ENCODE measurements around the gene ZFAND3. TPM values are rescaled to one million over a fixed set of nuclear protein-coding genes. Genes with fewer than 3 reads are reported as not detected.
"Not testable (repeated sequence)": the region's sequence is repeated elsewhere in the genome, so short reads cannot be mapped to it uniquely, and the experiment has no call there.

The ZFAND3 gene
- total RNA-seq, 1 donor from 2014 or later = 131 TPM

GRCh38 chr6:37893257-37893656 lies 73.7 kb downstream of the ZFAND3 start:
- Mint-ChIP-seq H3K4me1 (ENCODE audit: low read depth, unreplicated experiment) (peaks cover 32% of the 10 kb centered on the region), H3K4me3 (ENCODE audit: unreplicated experiment) (no peak overlapping the region), H3K27ac (ENCODE audit: unreplicated experiment) (no peak overlapping the region), H3K9me3 (ENCODE audit: unreplicated experiment) (no peaks in the 10 kb centered on the region), H3K36me3 (ENCODE audit: low read depth, unreplicated experiment) (peaks cover 3% of the 10 kb centered on the region), H3K27me3 (ENCODE audit: low read depth, unreplicated experiment) (no peaks in the 10 kb centered on the region)
- H3K4me2 ChIP-seq (ENCODE audit: low read length) = no peak overlapping the region
- no peak for FAIRE-seq
- no peak for TF ChIP-seq CTCF (IDR thresholded peaks at IDR 0.05; ENCODE audit: insufficient read depth, low read depth, low read length)
- H3K4me3 ChIP-seq (ENCODE audit: insufficient read depth, low read depth, low read length) = no peak overlapping the region
- H3K27me3 ChIP-seq (ENCODE audit: insufficient read depth, low read length) = no peaks in the 10 kb centered on the region
- peaks cover 94% of the 10 kb centered on the region for H4K20me1 ChIP-seq (ENCODE audit: insufficient read depth, low read length)
- DNase-seq (ENCODE audit: low read depth) = no peak
- H3K9me3 ChIP-seq (ENCODE audit: insufficient read depth, low read depth, low read length) = no peaks in the 10 kb centered on the region
- peaks cover 100% of the 10 kb centered on the region for H3K79me2 ChIP-seq (ENCODE audit: insufficient read depth, low read length)
- H3K4me1 ChIP-seq (ENCODE audit: insufficient read depth, low read length) = peaks cover 20% of the 10 kb centered on the region
- H3K36me3 ChIP-seq (ENCODE audit: insufficient read depth, low read length) = no peaks in the 10 kb centered on the region
- no peak overlapping the region for H3K9ac ChIP-seq (ENCODE audit: low read length)
- H2AFZ ChIP-seq (ENCODE audit: low read depth, low read length) = no peak overlapping the region
- no peak overlapping the region for H3K27ac ChIP-seq (ENCODE audit: low read depth, low read length)

- not testable (repeated sequence) for FAIRE-seq; H3K27me3 ChIP-seq (ENCODE audit: insufficient read depth, low read length); H3K4me3 Mint-ChIP-seq (ENCODE audit: unreplicated experiment); H3K36me3 Mint-ChIP-seq (ENCODE audit: low read depth, unreplicated experiment); H3K9ac ChIP-seq (ENCODE audit: low read length); H3K4me2 ChIP-seq (ENCODE audit: low read length); H3K27ac ChIP-seq (ENCODE audit: low read depth, low read length); DNase-seq (ENCODE audit: low read depth); H3K36me3 ChIP-seq (ENCODE audit: insufficient read depth, low read length); H3K27me3 Mint-ChIP-seq (ENCODE audit: low read depth, unreplicated experiment); H3K27ac Mint-ChIP-seq (ENCODE audit: unreplicated experiment); H3K9me3 ChIP-seq (ENCODE audit: insufficient read depth, low read depth, low read length); H2AFZ ChIP-seq (ENCODE audit: low read depth, low read length); H3K4me3 ChIP-seq (ENCODE audit: insufficient read depth, low read depth, low read length); H3K9me3 Mint-ChIP-seq (ENCODE audit: unreplicated experiment)
- peaks cover 18% of the 10 kb centered on the region for H3K4me1 ChIP-seq (ENCODE audit: insufficient read depth, low read length)
- peaks cover 35% of the 10 kb centered on the region for H3K4me1 Mint-ChIP-seq (ENCODE audit: low read depth, unreplicated experiment)
- peaks cover 100% of the 10 kb centered on the region for H3K79me2 ChIP-seq (ENCODE audit: insufficient read depth, low read length)
- peaks cover 90% of the 10 kb centered on the region for H4K20me1 ChIP-seq (ENCODE audit: insufficient read depth, low read length)
Observed at GRCh38 chr6:37893734-37894133, 74.2 kb downstream of the ZFAND3 start.

- FAIRE-seq (no peak), DNase-seq (ENCODE audit: low read depth) (no peak)
- H3K4me3 ChIP-seq (ENCODE audit: insufficient read depth, low read depth, low read length) = no peak overlapping the region
- H3K27me3 ChIP-seq (ENCODE audit: insufficient read depth, low read length) = no peaks in the 10 kb centered on the region
- H3K4me1 Mint-ChIP-seq (ENCODE audit: low read depth, unreplicated experiment) = peaks cover 34% of the 10 kb centered on the region
- peaks cover 3% of the 10 kb centered on the region for H3K36me3 Mint-ChIP-seq (ENCODE audit: low read depth, unreplicated experiment)
- H3K9me3 ChIP-seq (ENCODE audit: insufficient read depth, low read depth, low read length) = no peaks in the 10 kb centered on the region
- H3K27ac ChIP-seq (ENCODE audit: low read depth, low read length) = no peak overlapping the region
- no peak overlapping the region for H3K9ac ChIP-seq (ENCODE audit: low read length)
- H3K36me3 ChIP-seq (ENCODE audit: insufficient read depth, low read length) = no peaks in the 10 kb centered on the region
- H4K20me1 ChIP-seq (ENCODE audit: insufficient read depth, low read length) = peaks cover 89% of the 10 kb centered on the region
- H3K9me3 Mint-ChIP-seq (ENCODE audit: unreplicated experiment) = no peaks in the 10 kb centered on the region
- H3K27ac Mint-ChIP-seq (ENCODE audit: unreplicated experiment) = no peak overlapping the region
- no peak overlapping the region for H3K4me2 ChIP-seq (ENCODE audit: low read length)
- H3K4me3 Mint-ChIP-seq (ENCODE audit: unreplicated experiment) = no peak overlapping the region
- peaks cover 15% of the 10 kb centered on the region for H3K4me1 ChIP-seq (ENCODE audit: insufficient read depth, low read length)
- H2AFZ ChIP-seq (ENCODE audit: low read depth, low read length) = no peak overlapping the region
- TF ChIP-seq CTCF (IDR thresholded peaks at IDR 0.05; ENCODE audit: insufficient read depth, low read depth, low read length) = no peak
- no peak for TF ChIP-seq EZH2 (IDR thresholded peaks at IDR 0.05; ENCODE audit: insufficient read depth, low read length)
- H3K27me3 Mint-ChIP-seq (ENCODE audit: low read depth, unreplicated experiment) = no peaks in the 10 kb centered on the region
- peaks cover 100% of the 10 kb centered on the region for H3K79me2 ChIP-seq (ENCODE audit: insufficient read depth, low read length)
Observed at GRCh38 chr6:37894585-37894984, 75.1 kb downstream of the ZFAND3 start.

All from astrocyte (in vitro differentiated cells and primary cell).